ENCODE measurements around the gene TBC1D25.

Gene TBC1D25

DNA sequence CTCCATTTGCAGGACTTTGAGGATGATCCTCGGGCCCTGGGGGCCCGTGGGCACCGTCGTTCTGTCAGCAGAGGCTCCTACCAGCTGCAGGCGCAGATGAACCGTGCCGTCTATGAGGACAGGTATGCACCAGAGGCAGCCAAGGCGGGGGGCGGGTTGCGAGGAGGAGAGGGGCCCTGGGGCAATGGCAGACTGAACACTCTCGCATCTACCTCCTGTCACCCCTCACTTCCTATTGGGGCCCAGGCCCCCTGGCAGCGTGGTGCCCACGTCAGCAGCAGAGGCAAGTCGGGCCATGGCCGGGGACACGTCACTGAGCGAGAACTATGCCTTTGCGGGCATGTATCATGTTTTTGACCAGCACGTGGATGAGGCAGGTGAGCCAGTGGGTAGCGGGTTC, 59.8 kb downstream of the TBC1D25 start:
- FAIRE-seq (no peak), DNase-seq (ENCODE audit: low spot score) (no peak)

DNA sequence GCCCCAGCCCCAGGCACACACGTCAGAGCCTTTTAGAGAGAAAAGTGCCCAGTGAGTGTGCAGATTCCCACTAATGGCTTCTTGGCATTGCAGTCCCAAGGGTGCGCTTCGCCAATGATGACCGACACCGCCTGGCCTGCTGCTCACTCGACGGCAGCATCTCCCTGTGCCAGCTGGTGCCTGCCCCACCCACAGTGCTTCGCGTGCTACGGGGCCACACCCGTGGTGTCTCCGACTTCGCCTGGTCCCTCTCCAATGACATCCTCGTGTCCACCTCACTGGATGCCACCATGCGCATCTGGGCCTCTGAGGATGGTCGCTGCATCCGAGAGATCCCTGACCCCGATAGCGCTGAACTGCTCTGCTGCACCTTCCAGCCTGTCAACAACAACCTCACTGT, 60.7 kb downstream of the TBC1D25 start:
- no peak for FAIRE-seq
- DNase-seq (ENCODE audit: low spot score): no peak

DNA sequence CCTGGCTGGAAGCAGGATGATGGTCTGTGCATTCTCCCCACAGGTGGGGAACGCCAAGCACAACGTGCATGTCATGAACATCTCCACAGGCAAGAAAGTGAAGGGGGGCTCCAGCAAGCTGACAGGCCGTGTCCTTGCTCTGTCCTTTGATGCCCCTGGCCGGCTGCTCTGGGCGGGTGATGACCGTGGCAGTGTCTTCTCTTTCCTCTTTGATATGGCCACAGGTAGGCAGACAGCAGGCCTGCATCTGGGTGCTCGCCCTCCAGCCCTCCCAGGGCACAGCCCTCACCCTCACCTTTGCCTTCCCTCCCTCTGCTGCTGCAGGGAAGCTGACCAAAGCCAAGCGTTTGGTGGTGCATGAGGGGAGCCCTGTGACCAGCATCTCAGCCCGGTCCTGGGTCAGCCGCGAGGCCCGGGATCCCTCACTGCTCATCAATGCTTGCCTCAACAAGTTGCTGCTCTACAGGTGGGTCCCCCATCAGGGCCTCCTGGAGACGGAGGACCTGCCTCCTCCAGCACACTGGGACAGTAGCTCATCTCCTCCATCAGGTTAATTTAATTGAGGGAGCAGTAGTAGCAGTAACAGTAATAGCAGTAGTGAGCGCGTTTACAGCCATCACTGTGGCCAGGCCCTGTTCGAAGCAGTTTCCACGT, 62.4 kb downstream of the TBC1D25 start:
- DNase-seq (ENCODE audit: low spot score) (no peak), FAIRE-seq (no peak)

DNA sequence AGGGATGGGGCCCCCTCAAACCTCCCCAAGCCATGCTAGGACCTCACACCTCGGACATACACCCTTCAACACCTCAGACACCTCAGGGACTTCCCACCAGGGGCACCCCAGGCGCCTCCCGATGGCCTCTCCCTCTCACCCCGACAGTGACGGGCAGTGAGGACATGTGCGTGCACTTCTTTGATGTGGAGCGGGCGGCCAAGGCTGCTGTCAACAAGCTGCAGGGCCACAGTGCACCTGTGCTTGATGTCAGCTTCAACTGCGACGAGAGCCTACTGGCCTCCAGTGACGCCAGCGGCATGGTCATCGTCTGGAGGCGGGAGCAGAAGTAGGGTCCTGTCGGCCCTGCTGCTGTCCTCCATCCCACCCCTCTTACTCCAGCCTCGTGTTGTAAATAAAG, 65.2 kb downstream of the TBC1D25 start:
- no peak for DNase-seq (ENCODE audit: low spot score)
- no peak for FAIRE-seq

DNA sequence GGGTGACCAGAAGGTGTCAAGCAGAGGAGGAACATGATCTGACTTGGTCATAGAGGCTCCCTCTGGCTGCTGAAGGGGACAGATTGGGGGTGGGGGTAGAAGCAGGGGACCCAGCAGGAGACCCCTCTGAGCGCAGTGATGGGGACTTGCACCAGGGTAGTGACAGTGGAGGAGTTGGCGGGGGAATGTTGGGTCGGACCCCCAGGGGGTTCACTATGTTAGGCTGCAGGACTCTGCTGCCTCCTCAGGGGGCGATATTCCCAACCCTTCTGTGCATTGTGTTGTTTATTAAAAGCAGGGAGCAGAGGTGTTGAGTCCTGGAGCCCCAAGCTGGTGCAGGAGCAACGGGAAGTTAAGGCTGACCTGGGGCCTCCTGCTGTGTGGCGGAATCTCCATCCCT, 66.6 kb downstream of the TBC1D25 start:
- DNase-seq (ENCODE audit: low spot score) (no peak), FAIRE-seq (no peak)

DNA sequence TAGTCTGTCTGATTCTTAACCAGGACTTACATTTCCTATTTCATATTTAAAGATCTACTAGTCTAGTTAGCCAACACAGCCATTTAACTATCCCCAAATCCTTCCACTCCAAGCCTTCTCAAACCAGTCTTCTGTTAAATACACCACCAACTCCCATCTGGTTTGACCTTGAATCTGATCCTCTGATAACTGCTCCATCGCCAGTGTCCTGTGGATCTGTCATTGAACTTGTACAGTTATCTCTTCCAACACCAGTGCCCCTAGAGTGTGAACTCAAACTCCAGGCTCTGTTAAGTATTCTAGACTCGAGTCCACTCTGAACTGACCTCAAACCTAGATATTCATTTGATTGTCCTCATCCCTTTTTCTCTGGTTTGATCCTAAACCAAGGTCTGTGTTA, 72.2 kb downstream of the TBC1D25 start:
- FAIRE-seq (no peak), DNase-seq (ENCODE audit: low spot score) (no peak)

All from RCC 7860 (cell line).